WTC11 (cell line): Measurements from ENCODE around the gene LLGL1.

Experiments
- CTCF ChIP-seq: fragments of 200-600 bp; IDR thresholded peaks from 2 replicates; pipeline ENCODE4 v1.8.0; 2022; ENCODE audit warnings: antibody characterized with exemption
- NFYB ChIP-seq: sonication (generic); formaldehyde crosslinking; conservative IDR thresholded peaks from 2 replicates; pipeline ENCODE4 v1.8.0; 2022; ENCODE audit warnings: low read depth, missing genetic modification reagents
- TP53 ChIP-seq: sonication (generic); formaldehyde crosslinking; IDR thresholded peaks from 2 replicates; pipeline ENCODE4 v1.8.1; 2023; ENCODE audit warnings: mild to moderate bottlenecking, missing genetic modification reagents
- ZNF512 ChIP-seq: sonication (generic); formaldehyde crosslinking; IDR thresholded peaks from 2 replicates; pipeline ENCODE4 v1.8.1; 2022; ENCODE audit warnings: missing genetic modification reagents, borderline replicate concordance

- TF ChIP-seq ZNF512 (CRISPR knock-in tag) (no peak), NFYB (CRISPR knock-in tag) (no peak), CTCF (no peak), TP53 (CRISPR knock-in tag) (no peak)
Observed at GRCh38 chr17:18267366-18267765, 41.9 kb downstream of the LLGL1 start.
